Measurements from ENCODE around the gene MEGF9.

The MEGF9 gene

GRCh38 chr9:120681121-120681520, 33.1 kb downstream of the MEGF9 start:
- no peak for DNase-seq (ENCODE audit: low read depth)
- H3K4me3 ChIP-seq (ENCODE audit: low read depth, low read length) = no peak overlapping the region
- no peak for TF ChIP-seq CTCF (conservative IDR thresholded peaks at IDR 0.05; ENCODE audit: low read depth, low read length)

- no peak for TF ChIP-seq CTCF (conservative IDR thresholded peaks at IDR 0.05; ENCODE audit: low read depth, low read length)
- H3K4me3 ChIP-seq (ENCODE audit: low read depth, low read length) = no peak overlapping the region
- no peak for DNase-seq (ENCODE audit: low read depth)
Observed at GRCh38 chr9:120680579-120680978, 33.7 kb downstream of the MEGF9 start.

- H3K4me3 ChIP-seq (ENCODE audit: low read depth, low read length) = no peak overlapping the region
- TF ChIP-seq CTCF (conservative IDR thresholded peaks at IDR 0.05; ENCODE audit: low read depth, low read length) = no peak
Observed at GRCh38 chr9:120680161-120680560, 34.1 kb downstream of the MEGF9 start.

GRCh38 chr9:120677965-120678364, 36.3 kb downstream of the MEGF9 start:
- no peak for DNase-seq (ENCODE audit: low read depth)
- TF ChIP-seq CTCF (conservative IDR thresholded peaks at IDR 0.05; ENCODE audit: low read depth, low read length) = no peak

More at GRCh38 chr9:120680161-120680560, 34.1 kb downstream of the MEGF9 start:
- no peak for DNase-seq (ENCODE audit: low read depth)

GRCh38 chr9:120676767-120677402, 37.4 kb downstream of the MEGF9 start:
- no peak overlapping the region for H3K4me3 ChIP-seq (ENCODE audit: low read depth, low read length)
- DNase-seq (ENCODE audit: low read depth) = no peak
- TF ChIP-seq CTCF (conservative IDR thresholded peaks at IDR 0.05; ENCODE audit: low read depth, low read length) = no peak

More at GRCh38 chr9:120677965-120678364, 36.3 kb downstream of the MEGF9 start:
- no peak overlapping the region for H3K4me3 ChIP-seq (ENCODE audit: low read depth, low read length)

- TF ChIP-seq CTCF (conservative IDR thresholded peaks at IDR 0.05; ENCODE audit: low read depth, low read length) = no peak
- DNase-seq (ENCODE audit: low read depth) = no peak
- H3K4me3 ChIP-seq (ENCODE audit: low read depth, low read length) = no peak overlapping the region
Observed at GRCh38 chr9:120668399-120668798, 45.9 kb downstream of the MEGF9 start.

GRCh38 chr9:120663950-120664349, 50.3 kb downstream of the MEGF9 start:
- no peak for TF ChIP-seq CTCF (conservative IDR thresholded peaks at IDR 0.05; ENCODE audit: low read depth, low read length)
- DNase-seq (ENCODE audit: low read depth) = no peak
- no peak overlapping the region for H3K4me3 ChIP-seq (ENCODE audit: low read depth, low read length)
